ENCODE measurements around the gene EFCAB10. TPM values are rescaled to one million over a fixed set of nuclear protein-coding genes. Genes with fewer than 3 reads are reported as not detected.

EFCAB10 gene
- polyA plus RNA-seq, 1 donor from 2014 or later, result not detected

DNA sequence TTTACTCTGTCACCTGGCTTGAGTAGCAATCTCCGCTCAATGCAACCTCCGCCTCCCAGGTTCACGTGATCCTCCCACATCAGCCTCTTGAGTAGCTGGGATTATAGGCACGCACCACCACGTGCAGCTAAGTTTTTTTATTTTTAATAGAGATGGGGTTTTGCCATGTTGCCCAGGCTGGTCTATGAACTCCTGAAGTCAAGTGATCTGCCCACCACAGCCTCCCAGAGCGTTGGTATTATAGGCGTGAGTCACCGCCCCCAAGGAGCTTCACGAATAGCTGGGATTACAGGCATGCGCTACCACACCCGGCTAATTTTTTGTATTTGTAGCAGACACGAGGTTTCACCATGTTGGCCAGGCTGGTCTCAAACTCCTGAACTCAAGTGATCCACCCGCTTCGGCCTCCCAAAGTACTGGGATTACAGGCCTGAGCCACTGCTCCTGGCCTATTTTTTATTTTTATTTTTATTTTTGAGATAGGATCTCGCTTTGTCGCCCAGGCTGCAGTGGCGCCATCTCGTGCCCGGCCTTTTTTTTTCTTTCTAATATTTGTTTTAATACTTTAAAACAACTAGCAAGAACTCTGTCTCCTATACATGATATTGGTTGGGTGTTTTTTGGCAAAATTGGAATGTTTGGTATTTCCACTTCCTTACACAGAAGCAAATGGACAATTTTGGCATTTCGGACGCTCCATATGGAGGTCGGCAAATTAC lies 1.1 kb downstream of the EFCAB10 start:
- Histone ChIP-seq H2AFZ (ENCODE audit: low read depth, low read length) (no peak overlapping the region), H3K9me2 (ENCODE audit: insufficient read depth, low read length) (no peaks in the 10 kb centered on the region), H3K9me3 (ENCODE audit: low read length) (no peaks in the 10 kb centered on the region), H3K79me2 (replicated peaks; ENCODE audit: insufficient read depth, low read length) (no peaks in the 10 kb centered on the region), H3K4me2 (ENCODE audit: low read length) (no peak overlapping the region), H3K4me3 (ENCODE audit: low read length) (no peak overlapping the region), H3K9ac (ENCODE audit: low read length) (no peak overlapping the region), H3F3A (ENCODE audit: insufficient read depth, low read length, poor library complexity, severe bottlenecking) (no peaks in the 10 kb centered on the region), H3K36me3 (ENCODE audit: insufficient read depth, low read length) (no peaks in the 10 kb centered on the region), H4K20me1 (ENCODE audit: insufficient read depth) (no peaks in the 10 kb centered on the region), H3K27ac (ENCODE audit: low read length) (no peak overlapping the region), H3K27me3 (ENCODE audit: insufficient read depth, low read depth, low read length) (no peaks in the 10 kb centered on the region)
- TF ChIP-seq RAD21 (conservative IDR thresholded peaks at IDR 0.05), result no peak
- no peak for TF ChIP-seq SMC3 (conservative IDR thresholded peaks at IDR 0.05; ENCODE audit: poor library complexity)
- TF ChIP-seq EZH2 (IDR thresholded peaks at IDR 0.05; ENCODE audit: borderline replicate concordance, insufficient read depth, low read length, poor library complexity, severe bottlenecking), result no peak
- no peak for TF ChIP-seq EP300 (conservative IDR thresholded peaks at IDR 0.05; ENCODE audit: poor library complexity, severe bottlenecking)
- TF ChIP-seq MXI1 (conservative IDR thresholded peaks at IDR 0.05; ENCODE audit: poor library complexity, severe bottlenecking), result no peak
- no peak for TF ChIP-seq CTCF (IDR thresholded peaks at IDR 0.05; ENCODE audit: poor library complexity, severe bottlenecking)
- no peak for TF ChIP-seq POLR2AphosphoS5 (IDR thresholded peaks at IDR 0.05)
- TF ChIP-seq, protein P1, sequence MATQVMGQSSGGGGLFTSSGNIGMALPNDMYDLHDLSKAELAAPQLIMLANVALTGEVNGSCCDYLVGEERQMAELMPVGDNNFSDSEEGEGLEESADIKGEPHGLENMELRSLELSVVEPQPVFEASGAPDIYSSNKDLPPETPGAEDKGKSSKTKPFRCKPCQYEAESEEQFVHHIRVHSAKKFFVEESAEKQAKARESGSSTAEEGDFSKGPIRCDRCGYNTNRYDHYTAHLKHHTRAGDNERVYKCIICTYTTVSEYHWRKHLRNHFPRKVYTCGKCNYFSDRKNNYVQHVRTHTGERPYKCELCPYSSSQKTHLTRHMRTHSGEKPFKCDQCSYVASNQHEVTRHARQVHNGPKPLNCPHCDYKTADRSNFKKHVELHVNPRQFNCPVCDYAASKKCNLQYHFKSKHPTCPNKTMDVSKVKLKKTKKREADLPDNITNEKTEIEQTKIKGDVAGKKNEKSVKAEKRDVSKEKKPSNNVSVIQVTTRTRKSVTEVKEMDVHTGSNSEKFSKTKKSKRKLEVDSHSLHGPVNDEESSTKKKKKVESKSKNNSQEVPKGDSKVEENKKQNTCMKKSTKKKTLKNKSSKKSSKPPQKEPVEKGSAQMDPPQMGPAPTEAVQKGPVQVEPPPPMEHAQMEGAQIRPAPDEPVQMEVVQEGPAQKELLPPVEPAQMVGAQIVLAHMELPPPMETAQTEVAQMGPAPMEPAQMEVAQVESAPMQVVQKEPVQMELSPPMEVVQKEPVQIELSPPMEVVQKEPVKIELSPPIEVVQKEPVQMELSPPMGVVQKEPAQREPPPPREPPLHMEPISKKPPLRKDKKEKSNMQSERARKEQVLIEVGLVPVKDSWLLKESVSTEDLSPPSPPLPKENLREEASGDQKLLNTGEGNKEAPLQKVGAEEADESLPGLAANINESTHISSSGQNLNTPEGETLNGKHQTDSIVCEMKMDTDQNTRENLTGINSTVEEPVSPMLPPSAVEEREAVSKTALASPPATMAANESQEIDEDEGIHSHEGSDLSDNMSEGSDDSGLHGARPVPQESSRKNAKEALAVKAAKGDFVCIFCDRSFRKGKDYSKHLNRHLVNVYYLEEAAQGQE (IDR thresholded peaks at IDR 0.05; ENCODE audit: borderline replicate concordance), result no peak
- TF ChIP-seq TAF1 (IDR thresholded peaks at IDR 0.05; ENCODE audit: low read depth), result no peak

DNA sequence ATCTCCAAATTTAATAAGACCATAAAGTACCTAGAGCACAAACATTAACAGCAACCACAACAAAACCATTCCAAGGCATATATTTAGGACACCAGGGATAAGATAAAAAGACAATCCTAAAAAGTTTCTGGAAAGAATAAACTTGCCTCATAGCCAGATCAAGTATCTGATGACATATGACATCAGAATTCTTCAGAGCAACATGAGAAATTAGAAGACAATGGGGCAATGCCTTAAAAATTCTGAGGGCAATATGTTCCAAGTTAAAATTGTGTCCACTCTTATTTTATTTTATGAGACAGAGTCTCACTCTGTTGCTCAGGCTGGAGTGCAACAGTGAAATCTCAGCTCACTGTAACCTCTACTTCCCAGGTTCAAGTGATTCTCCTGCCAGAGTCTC lies 2.8 kb downstream of the EFCAB10 start:
- H3K4me3 ChIP-seq (ENCODE audit: low read length), result no peak overlapping the region
- no peaks in the 10 kb centered on the region for H3K79me2 ChIP-seq (replicated peaks; ENCODE audit: insufficient read depth, low read length)
- H3K36me3 ChIP-seq (ENCODE audit: insufficient read depth, low read length), result no peaks in the 10 kb centered on the region
- H3K27me3 ChIP-seq (ENCODE audit: insufficient read depth, low read depth, low read length), result no peaks in the 10 kb centered on the region
- no peak overlapping the region for H2AFZ ChIP-seq (ENCODE audit: low read depth, low read length)
- no peaks in the 10 kb centered on the region for H4K20me1 ChIP-seq (ENCODE audit: insufficient read depth)
- no peaks in the 10 kb centered on the region for H3K9me3 ChIP-seq (ENCODE audit: low read length)
- TF ChIP-seq MXI1 (conservative IDR thresholded peaks at IDR 0.05; ENCODE audit: poor library complexity, severe bottlenecking) (no peak), SMC3 (conservative IDR thresholded peaks at IDR 0.05; ENCODE audit: poor library complexity) (no peak), EZH2 (IDR thresholded peaks at IDR 0.05; ENCODE audit: borderline replicate concordance, insufficient read depth, low read length, poor library complexity, severe bottlenecking) (no peak), EP300 (conservative IDR thresholded peaks at IDR 0.05; ENCODE audit: poor library complexity, severe bottlenecking) (no peak), CTCF (IDR thresholded peaks at IDR 0.05; ENCODE audit: poor library complexity, severe bottlenecking) (no peak), RAD21 (conservative IDR thresholded peaks at IDR 0.05) (no peak), TAF1 (IDR thresholded peaks at IDR 0.05; ENCODE audit: low read depth) (no peak), POLR2AphosphoS5 (IDR thresholded peaks at IDR 0.05) (no peak)
- TF ChIP-seq, protein P1 (IDR thresholded peaks at IDR 0.05; ENCODE audit: borderline replicate concordance), result no peak
- H3K9me2 ChIP-seq (ENCODE audit: insufficient read depth, low read length), result no peaks in the 10 kb centered on the region
- H3F3A ChIP-seq (ENCODE audit: insufficient read depth, low read length, poor library complexity, severe bottlenecking), result no peaks in the 10 kb centered on the region
- no peak overlapping the region for H3K4me2 ChIP-seq (ENCODE audit: low read length)
- H3K27ac ChIP-seq (ENCODE audit: low read length), result no peak overlapping the region
- no peak overlapping the region for H3K9ac ChIP-seq (ENCODE audit: low read length)

All from neural cell (in vitro differentiated cells).